ENCODE measurements around the gene PDZRN4.

DNA sequence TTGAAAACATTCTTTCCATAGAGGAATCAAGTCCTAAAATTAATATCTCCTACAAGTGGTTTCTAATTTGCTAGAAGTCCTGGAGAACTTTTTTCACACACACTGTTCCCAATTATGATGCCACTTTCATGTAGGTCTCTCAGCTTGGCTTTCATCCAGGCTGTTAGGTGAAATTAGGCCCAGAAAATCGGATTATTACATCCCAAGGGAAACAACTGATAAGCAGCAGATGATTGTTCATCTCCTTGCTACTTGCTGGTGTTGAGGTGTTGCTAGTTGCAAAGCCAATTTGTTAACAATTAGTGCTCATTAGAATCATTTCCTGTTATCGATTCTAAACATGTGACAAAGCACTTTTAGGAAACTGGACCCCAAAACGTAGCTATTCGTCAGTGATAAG lies 248.0 kb downstream of the PDZRN4 start:
- TF ChIP-seq POLR2AphosphoS5 (IDR thresholded peaks at IDR 0.05; ENCODE audit: low read depth, low read length) = no peak
- TF ChIP-seq SIN3A (IDR thresholded peaks at IDR 0.05; ENCODE audit: borderline replicate concordance, insufficient read depth, low read length) = no peak
- no peak for TF ChIP-seq TAF1 (IDR thresholded peaks at IDR 0.05; ENCODE audit: borderline replicate concordance, insufficient read depth, low read length)

All from PFSK-1 (cell line).